ENCODE results near the gene TMEM138.

Gene TMEM138

DNA sequence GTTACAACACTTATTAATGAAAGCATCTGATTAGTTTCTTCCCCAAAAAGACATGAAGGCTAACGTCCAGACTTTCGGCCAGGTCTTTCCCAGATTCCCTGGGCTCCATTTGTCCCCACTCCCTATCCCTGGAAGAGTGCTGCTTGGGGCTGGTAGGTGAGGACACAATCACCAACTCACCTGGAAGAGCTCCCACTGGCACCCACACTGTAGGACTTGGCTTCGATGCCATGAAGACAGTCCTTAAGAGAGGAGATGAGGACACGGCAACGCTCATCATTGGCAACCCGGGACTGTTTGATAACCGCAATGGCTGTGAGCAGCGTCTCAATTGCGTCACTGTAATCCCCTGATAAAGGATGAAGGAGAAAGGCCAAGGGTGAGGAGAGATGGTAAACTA, 49.4 kb downstream of the TMEM138 start:
- no peak for FAIRE-seq

DNA sequence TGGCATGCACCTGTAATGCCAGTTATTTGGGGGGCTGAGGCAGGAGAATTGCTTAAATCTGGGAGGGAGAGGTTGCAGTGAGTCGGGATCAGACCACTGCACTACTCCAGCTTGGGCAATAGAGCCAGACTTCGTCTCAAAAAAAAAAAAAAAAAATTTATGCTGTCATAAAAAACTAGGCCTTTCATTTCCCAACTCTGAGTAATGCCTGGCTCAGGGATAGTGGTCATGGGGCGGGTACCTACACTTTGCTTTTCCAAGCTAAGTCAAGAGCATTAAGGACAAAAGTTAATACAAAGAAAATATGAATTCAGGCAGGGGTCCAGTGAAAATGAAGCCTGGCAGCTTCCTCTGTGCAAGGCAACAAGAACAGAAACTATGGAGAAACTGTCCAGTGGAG, 51.3 kb downstream of the TMEM138 start:
- no peak for FAIRE-seq

DNA sequence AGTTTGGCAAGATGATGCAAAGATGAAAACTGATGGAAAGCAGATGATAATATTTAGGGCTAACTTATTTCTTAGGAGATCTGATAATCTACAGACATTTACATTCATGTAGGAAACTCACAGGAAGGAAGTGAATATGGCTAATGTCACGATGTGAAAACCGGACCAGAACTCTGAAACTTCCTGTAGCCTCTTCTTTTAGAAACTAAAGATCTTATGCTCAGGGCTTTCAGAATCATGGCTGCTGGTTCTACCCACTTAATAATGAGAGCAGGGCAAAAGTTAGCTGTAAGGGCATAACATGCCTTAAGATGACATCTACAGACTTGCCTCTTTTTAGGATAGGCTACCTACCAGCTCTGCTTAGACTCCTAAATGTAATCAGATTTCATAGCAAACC, 52.4 kb downstream of the TMEM138 start:
- FAIRE-seq, result no peak

DNA sequence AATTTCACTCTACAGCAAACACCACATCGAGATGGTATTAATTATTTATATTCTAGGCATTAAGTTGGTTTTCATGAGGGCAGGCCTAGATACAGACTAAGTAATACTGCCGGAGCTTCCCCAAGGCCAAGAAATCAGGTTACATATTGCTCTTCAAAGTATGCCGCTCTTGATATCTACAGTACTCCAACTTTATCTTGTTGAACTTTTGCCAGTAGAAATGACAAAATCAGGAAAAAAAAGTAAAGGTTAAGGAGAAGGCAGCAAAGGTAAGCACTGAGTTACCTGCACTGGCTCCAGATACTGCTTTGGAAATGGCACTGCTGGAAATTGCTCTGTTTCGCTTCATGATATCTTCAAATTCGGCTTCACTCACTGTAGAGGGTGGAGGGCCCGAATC, 53.2 kb downstream of the TMEM138 start:
- no peak for FAIRE-seq

DNA sequence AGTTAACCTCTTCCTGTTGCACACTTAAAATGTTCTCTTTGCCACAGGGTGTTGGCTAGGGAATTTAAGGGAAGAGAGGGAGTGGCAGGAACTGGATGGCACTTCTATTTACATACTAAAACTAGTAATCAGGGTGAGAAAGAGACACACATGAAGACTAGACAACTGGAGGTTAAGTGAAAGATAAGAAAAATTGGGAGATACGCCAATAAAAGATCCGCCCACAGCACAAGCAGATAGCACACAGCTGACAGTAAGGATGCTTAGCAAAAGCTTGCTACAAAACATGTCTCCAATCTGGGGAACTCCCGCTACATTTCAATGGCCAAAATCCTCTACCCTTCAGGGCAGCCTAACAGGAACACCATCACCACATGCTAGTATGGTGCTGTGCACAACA, 54.8 kb downstream of the TMEM138 start:
- FAIRE-seq, result no peak

DNA sequence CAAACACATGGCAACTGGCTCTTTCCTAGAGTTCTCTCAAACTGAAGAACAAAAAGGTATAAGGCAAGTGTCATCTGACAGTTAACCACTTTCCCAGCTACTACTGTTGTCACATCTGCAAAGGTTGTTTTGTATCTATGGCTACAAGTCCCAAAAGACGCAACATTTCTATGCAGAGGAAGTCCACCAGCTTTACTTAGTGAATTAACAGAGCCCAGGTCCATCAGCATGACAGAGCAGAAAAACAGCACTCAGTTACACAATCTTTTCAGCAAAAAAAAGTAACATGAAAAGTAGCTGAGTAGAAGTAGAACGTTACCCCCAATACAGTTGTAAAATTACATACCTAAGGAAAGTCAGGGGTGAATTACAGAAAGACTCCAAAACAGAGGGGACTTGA, 55.5 kb downstream of the TMEM138 start:
- FAIRE-seq, result no peak

DNA sequence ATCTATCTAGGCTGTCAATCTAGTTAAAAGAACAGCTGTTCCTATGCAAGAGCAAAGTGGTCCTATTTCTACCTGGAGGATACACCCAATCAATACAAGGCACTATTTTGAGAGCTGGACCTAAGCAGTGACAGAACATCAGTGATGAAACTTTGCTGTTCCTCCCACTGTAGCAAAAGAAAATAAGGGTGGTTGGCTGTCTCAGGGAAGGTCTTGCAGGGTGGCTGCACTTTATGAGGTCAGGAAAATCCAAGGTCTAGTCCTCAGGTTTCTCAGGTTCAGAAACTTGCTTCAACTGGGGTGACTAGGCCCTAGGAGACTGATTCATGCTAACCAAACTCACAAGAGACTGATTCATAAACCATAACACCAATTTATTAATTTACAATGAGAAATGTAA, 56.0 kb downstream of the TMEM138 start:
- FAIRE-seq, result no peak
